ENCODE results near the gene PLTP.
A peak's percentile ranks its signal among the peaks of the same experiment; 100 is the strongest.
"Not testable (repeated sequence)": the region's sequence is repeated elsewhere in the genome, so short reads cannot be mapped to it uniquely, and the experiment has no call there.

The PLTP gene

GRCh38 chr20:45896641-45897161 lies 15.3 kb downstream of the PLTP start:
- no peak for DNase-seq

GRCh38 chr20:45894797-45895196 lies 17.2 kb downstream of the PLTP start:
- no peak for DNase-seq

GRCh38 chr20:45893831-45894230 lies 18.1 kb downstream of the PLTP start:
- DNase-seq = no peak

- DNase-seq = peak; percentile 35
Observed at GRCh38 chr20:45892828-45893500, 19.0 kb downstream of the PLTP start.

GRCh38 chr20:45892049-45892825 lies 19.7 kb downstream of the PLTP start:
- no peak for DNase-seq

- peak; percentile 84 for DNase-seq
Observed at GRCh38 chr20:45890985-45891983, 20.7 kb downstream of the PLTP start, which contains the start of the genes CTSA and NEURL2. TSS of gene CTSA (plus strand) at chr20:45891335. CDS start at chr20:45891569, 234 bp downstream. TSS of gene NEURL2 (minus strand) at chr20:45891208. CDS start at chr20:45890991, 217 bp downstream.

- DNase-seq = peak; percentile 52
Observed at GRCh38 chr20:45890077-45890984, 21.6 kb downstream of the PLTP start.

- no peak for DNase-seq
Observed at GRCh38 chr20:45888681-45889080, 23.3 kb downstream of the PLTP start.

- no peak for DNase-seq
Observed at GRCh38 chr20:45887346-45887715, 24.6 kb downstream of the PLTP start, which contains the start of gene SPATA25. TSS of gene SPATA25 (minus strand) at chr20:45887622. CDS start at chr20:45887590, 32 bp downstream.

- no peak for DNase-seq
Observed at GRCh38 chr20:45886590-45887345, 25.2 kb downstream of the PLTP start.

GRCh38 chr20:45883100-45883469 lies 28.9 kb downstream of the PLTP start:
- DNase-seq = no peak

- DNase-seq = no peak
Observed at GRCh38 chr20:45882469-45883099, 29.4 kb downstream of the PLTP start.

GRCh38 chr20:45880988-45881788 lies 30.8 kb downstream of the PLTP start, which contains the start of gene ZSWIM1:
TSS of gene ZSWIM1 (plus strand) at chr20:45881227. CDS start at chr20:45882593, 1,366 bp downstream.
- DNase-seq = peak; percentile 99

- no peak for DNase-seq
Observed at GRCh38 chr20:45878076-45878761, 33.7 kb downstream of the PLTP start.

- no peak for DNase-seq
Observed at GRCh38 chr20:45874576-45874975, 37.4 kb downstream of the PLTP start.

GRCh38 chr20:45874104-45874481 lies 37.9 kb downstream of the PLTP start:
- not testable (repeated sequence) for DNase-seq

- no peak for DNase-seq
Observed at GRCh38 chr20:45873409-45874103, 38.4 kb downstream of the PLTP start.

GRCh38 chr20:45872626-45873025 lies 39.3 kb downstream of the PLTP start:
- DNase-seq = no peak
